ENCODE results near the gene AACS.

GRCh38 chr12:125018356-125018755, 46.9 kb upstream of the AACS start:
- no peak for TF ChIP-seq CTCF (conservative IDR thresholded peaks at IDR 0.05; ENCODE audit: low read depth, low read length)
- TF ChIP-seq EZH2 (IDR thresholded peaks at IDR 0.05; ENCODE audit: borderline replicate concordance, low read depth, low read length, poor library complexity, severe bottlenecking), result no peak
